ENCODE data around the gene UBQLNL. TPM values are rescaled to one million over a fixed set of nuclear protein-coding genes. Genes with fewer than 3 reads are reported as not detected.

The UBQLNL gene
- total and polyA plus RNA-seq, 8 donors: 0.50 to 2.2 (median 1.6) TPM

DNA sequence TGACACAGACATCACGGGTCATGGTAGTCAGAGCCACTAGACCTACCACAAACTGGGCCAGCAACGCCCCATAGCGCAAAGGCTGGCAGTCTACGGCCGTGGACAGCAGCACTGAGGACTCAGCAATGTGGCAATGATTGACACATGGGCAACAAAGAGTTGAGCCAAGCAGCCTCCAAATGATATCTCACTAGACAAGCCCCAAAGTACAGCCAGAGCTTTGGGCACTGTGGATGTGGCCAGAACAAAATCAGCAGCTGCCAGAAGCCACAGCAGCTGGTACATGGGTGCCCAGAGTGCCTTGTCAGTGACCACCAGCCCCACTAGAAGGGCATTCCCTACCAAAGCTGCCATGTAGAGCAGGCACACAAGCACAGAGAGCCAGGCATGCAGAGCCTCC lies 11.2 kb upstream of the UBQLNL start:
- no peak for DNase-seq
- no peak for ATAC-seq
- Histone ChIP-seq H3K36me3 (no peaks in the 10 kb centered on the region), H3K27me3 (no peaks in the 10 kb centered on the region), H3K27ac (no peak overlapping the region), H3K4me1 (no peaks in the 10 kb centered on the region), H3K9me3 (no peaks in the 10 kb centered on the region), H3K4me3 (no peak overlapping the region)
- no peak for TF ChIP-seq CTCF (IDR thresholded peaks at IDR 0.05)
- intact Hi-C loops (cut with DNase I): no loop called here

GRCh38 chr11:5524756-5525155 lies 8.3 kb upstream of the UBQLNL start:
- Histone ChIP-seq H3K4me3 (no peak overlapping the region), H3K9me3 (no peaks in the 10 kb centered on the region), H3K27me3 (no peaks in the 10 kb centered on the region), H3K27ac (no peak overlapping the region), H3K4me1 (no peaks in the 10 kb centered on the region), H3K36me3 (no peaks in the 10 kb centered on the region)
- intact Hi-C loops (cut with DNase I): no loop called here
- no peak for ATAC-seq
- TF ChIP-seq CTCF (IDR thresholded peaks at IDR 0.05): no peak
- no peak for DNase-seq

GRCh38 chr11:5522308-5522707 lies 5.8 kb upstream of the UBQLNL start:
- Histone ChIP-seq H3K4me3 (no peak overlapping the region), H3K36me3 (no peaks in the 10 kb centered on the region), H3K27me3 (no peaks in the 10 kb centered on the region), H3K9me3 (no peaks in the 10 kb centered on the region), H3K4me1 (no peaks in the 10 kb centered on the region), H3K27ac (no peak overlapping the region)
- ATAC-seq (no peak), DNase-seq (no peak)
- intact Hi-C loops (cut with DNase I): no loop called here
- no peak for TF ChIP-seq CTCF (IDR thresholded peaks at IDR 0.05)

DNA sequence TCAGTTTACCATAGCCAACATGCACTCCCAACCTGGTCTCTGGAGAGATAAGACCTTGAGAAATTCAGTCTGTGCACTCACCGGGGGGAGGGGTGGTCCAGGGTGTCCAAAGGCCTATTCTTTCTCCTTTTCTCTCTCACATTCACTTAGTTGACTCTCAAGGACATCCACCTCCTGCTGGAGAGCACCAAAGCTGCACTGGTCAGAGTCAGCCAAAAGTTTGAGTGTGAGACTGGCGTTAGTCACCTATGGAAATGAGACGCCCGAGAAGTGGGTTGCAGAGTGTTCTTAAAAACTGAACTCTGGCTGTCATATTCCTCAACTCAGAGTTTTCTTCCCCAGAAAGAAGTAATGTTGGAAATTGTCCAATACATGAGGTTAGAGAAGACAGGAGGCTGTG lies 5.0 kb upstream of the UBQLNL start:
- no peak overlapping the region for H3K4me3 ChIP-seq
- DNase-seq (no peak), ATAC-seq (no peak)
- no peaks in the 10 kb centered on the region for H3K4me1 ChIP-seq
- H3K27ac ChIP-seq: no peak overlapping the region
- intact Hi-C loops (cut with DNase I): no loop called here
- no peak for TF ChIP-seq CTCF (IDR thresholded peaks at IDR 0.05)
- no peaks in the 10 kb centered on the region for H3K36me3 ChIP-seq
- no peaks in the 10 kb centered on the region for H3K27me3 ChIP-seq
- no peaks in the 10 kb centered on the region for H3K9me3 ChIP-seq

- intact Hi-C loops (cut with DNase I): no loop called here
- no peak for DNase-seq
- Histone ChIP-seq H3K27ac (no peak overlapping the region), H3K27me3 (no peaks in the 10 kb centered on the region), H3K4me3 (no peak overlapping the region), H3K4me1 (no peaks in the 10 kb centered on the region), H3K36me3 (no peaks in the 10 kb centered on the region), H3K9me3 (no peaks in the 10 kb centered on the region)
- TF ChIP-seq CTCF (IDR thresholded peaks at IDR 0.05): no peak
- no peak for ATAC-seq
Observed at GRCh38 chr11:5514841-5515240, 1.7 kb downstream of the UBQLNL start.
